Measurements from ENCODE around the gene SLC49A4. TPM values are rescaled to one million over a fixed set of nuclear protein-coding genes. Genes with fewer than 3 reads are reported as not detected.
A peak's percentile ranks its signal among the peaks of the same experiment; 100 is the strongest.

The SLC49A4 gene
- total and polyA plus RNA-seq, 2 of the 13 experiments (the other 11 are each of a cell fraction or from before 2014, with no cell fraction given): 6.5 to 16.3 TPM

- TF ChIP-seq TFE3 (CRISPR knock-in tag; IDR thresholded peaks at IDR 0.05): peak; percentile 49; the same call in 1 of the 2 replicates
- TF ChIP-seq TGIF2 (CRISPR knock-in tag; IDR thresholded peaks at IDR 0.05): no peak
- TF ChIP-seq, protein P1, sequence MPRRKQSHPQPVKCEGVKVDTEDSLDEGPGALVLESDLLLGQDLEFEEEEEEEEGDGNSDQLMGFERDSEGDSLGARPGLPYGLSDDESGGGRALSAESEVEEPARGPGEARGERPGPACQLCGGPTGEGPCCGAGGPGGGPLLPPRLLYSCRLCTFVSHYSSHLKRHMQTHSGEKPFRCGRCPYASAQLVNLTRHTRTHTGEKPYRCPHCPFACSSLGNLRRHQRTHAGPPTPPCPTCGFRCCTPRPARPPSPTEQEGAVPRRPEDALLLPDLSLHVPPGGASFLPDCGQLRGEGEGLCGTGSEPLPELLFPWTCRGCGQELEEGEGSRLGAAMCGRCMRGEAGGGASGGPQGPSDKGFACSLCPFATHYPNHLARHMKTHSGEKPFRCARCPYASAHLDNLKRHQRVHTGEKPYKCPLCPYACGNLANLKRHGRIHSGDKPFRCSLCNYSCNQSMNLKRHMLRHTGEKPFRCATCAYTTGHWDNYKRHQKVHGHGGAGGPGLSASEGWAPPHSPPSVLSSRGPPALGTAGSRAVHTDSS (CRISPR knock-in tag; conservative IDR thresholded peaks at IDR 0.05): no peak
- TF ChIP-seq, protein P2, sequence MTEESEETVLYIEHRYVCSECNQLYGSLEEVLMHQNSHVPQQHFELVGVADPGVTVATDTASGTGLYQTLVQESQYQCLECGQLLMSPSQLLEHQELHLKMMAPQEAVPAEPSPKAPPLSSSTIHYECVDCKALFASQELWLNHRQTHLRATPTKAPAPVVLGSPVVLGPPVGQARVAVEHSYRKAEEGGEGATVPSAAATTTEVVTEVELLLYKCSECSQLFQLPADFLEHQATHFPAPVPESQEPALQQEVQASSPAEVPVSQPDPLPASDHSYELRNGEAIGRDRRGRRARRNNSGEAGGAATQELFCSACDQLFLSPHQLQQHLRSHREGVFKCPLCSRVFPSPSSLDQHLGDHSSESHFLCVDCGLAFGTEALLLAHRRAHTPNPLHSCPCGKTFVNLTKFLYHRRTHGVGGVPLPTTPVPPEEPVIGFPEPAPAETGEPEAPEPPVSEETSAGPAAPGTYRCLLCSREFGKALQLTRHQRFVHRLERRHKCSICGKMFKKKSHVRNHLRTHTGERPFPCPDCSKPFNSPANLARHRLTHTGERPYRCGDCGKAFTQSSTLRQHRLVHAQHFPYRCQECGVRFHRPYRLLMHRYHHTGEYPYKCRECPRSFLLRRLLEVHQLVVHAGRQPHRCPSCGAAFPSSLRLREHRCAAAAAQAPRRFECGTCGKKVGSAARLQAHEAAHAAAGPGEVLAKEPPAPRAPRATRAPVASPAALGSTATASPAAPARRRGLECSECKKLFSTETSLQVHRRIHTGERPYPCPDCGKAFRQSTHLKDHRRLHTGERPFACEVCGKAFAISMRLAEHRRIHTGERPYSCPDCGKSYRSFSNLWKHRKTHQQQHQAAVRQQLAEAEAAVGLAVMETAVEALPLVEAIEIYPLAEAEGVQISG (CRISPR knock-in tag; IDR thresholded peaks at IDR 0.05): peak; percentile 64; the same call in 1 of the 2 replicates
- peak; percentile 64; the same call in 1 of the 2 replicates for TF ChIP-seq ZMYM3 (CRISPR knock-in tag; IDR thresholded peaks at IDR 0.05)
- 0 out of 2 replicates have a peak, but pooled peaks have one; percentile 68 for TF ChIP-seq SMAD1 (CRISPR knock-in tag; IDR thresholded peaks at IDR 0.05; ENCODE audit: borderline replicate concordance, low read depth)
- 0 out of 2 replicates have a peak, but pooled peaks have one; percentile 73 for TF ChIP-seq ZHX1 (CRISPR knock-in tag; IDR thresholded peaks at IDR 0.05; ENCODE audit: low read depth)
- TF ChIP-seq, protein P3, sequence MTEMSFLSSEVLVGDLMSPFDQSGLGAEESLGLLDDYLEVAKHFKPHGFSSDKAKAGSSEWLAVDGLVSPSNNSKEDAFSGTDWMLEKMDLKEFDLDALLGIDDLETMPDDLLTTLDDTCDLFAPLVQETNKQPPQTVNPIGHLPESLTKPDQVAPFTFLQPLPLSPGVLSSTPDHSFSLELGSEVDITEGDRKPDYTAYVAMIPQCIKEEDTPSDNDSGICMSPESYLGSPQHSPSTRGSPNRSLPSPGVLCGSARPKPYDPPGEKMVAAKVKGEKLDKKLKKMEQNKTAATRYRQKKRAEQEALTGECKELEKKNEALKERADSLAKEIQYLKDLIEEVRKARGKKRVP (CRISPR knock-in tag; IDR thresholded peaks at IDR 0.05): peak in 1 of 2 experiments; percentile 22; a peak in 1 of 4 replicates
- TF ChIP-seq ZNF572 (CRISPR knock-in tag; IDR thresholded peaks at IDR 0.05): 0 out of 2 replicates have a peak, but pooled peaks have one; percentile 65
- TF ChIP-seq KDM2A (CRISPR knock-in tag; IDR thresholded peaks at IDR 0.05; ENCODE audit: borderline replicate concordance, low read depth): no peak
- TF ChIP-seq ZNF441 (CRISPR knock-in tag; IDR thresholded peaks at IDR 0.05; ENCODE audit: borderline replicate concordance): 0 out of 2 replicates have a peak, but pooled peaks have one; percentile 67
- no peak for TF ChIP-seq TMF1 (CRISPR knock-in tag; IDR thresholded peaks at IDR 0.05; ENCODE audit: low read depth)
- TF ChIP-seq MYC (CRISPR knock-in tag; IDR thresholded peaks at IDR 0.05; ENCODE audit: borderline replicate concordance): peak; percentile 65; the same call in 1 of the 2 replicates
- TF ChIP-seq ZNF563 (CRISPR knock-in tag; IDR thresholded peaks at IDR 0.05): 0 out of 2 replicates have a peak, but pooled peaks have one; percentile 27
- TF ChIP-seq FOXK1 (CRISPR knock-in tag; IDR thresholded peaks at IDR 0.05; ENCODE audit: borderline replicate concordance, low read depth): peak; percentile 56; the same call in 1 of the 2 replicates
Observed at GRCh38 chr3:122893754-122894668, 99.1 kb downstream of the SLC49A4 start (continued).

Data from HepG2 (cell line).